Neuronal stem cell (in vitro differentiated cells): Measurements from ENCODE around the gene ABCC4.
"Not testable (repeated sequence)": the region's sequence is repeated elsewhere in the genome, so short reads cannot be mapped to it uniquely, and the experiment has no call there.

Experiments
- DNase-seq: peaks from one replicate; pipeline ENCODE4 v3.0.0-alpha.2; 2013; ENCODE audit warnings: low spot score
- H2AFZ ChIP-seq: one replicate; pipeline ENCODE4 v1.6.1; 2013; ENCODE audit warnings: mild to moderate bottlenecking, low read length, inconsistent platforms
- H2AK5ac ChIP-seq: 2 replicates; pipeline ENCODE4 v1.6.1; 2013; ENCODE audit warnings: low read depth, mild to moderate bottlenecking, inconsistent platforms, low read length, moderate library complexity, mixed read lengths
- H2BK120ac ChIP-seq: 2 replicates; pipeline ENCODE4 v1.6.1; 2013; ENCODE audit warnings: low read depth, mild to moderate bottlenecking, inconsistent platforms, low read length, moderate library complexity, mixed read lengths
- H2BK12ac ChIP-seq: one replicate; pipeline ENCODE4 v1.6.1; 2013; ENCODE audit warnings: low read length, inconsistent platforms
- H2BK15ac ChIP-seq: 2 replicates; pipeline ENCODE4 v1.6.1; 2013; ENCODE audit warnings: mild to moderate bottlenecking, low read length, inconsistent platforms, mixed read lengths
- H2BK5ac ChIP-seq: one replicate; pipeline ENCODE4 v1.6.1; 2013; ENCODE audit warnings: inconsistent platforms, mild to moderate bottlenecking, low read length, moderate library complexity
- H3K14ac ChIP-seq: one replicate; pipeline ENCODE4 v1.6.1; 2013; ENCODE audit warnings: low read length, inconsistent platforms
- H3K18ac ChIP-seq: 2 replicates; pipeline ENCODE4 v1.6.1; 2013; ENCODE audit warnings: low read length, inconsistent platforms
- H3K23ac ChIP-seq: 2 replicates; pipeline ENCODE4 v1.6.1; 2013; ENCODE audit warnings: low read depth, mild to moderate bottlenecking, mixed read lengths, low read length, inconsistent platforms; ENCODE audit not compliant: poor library complexity
- H3K27ac ChIP-seq: replicated peaks from 3 replicates; pipeline ENCODE4 v1.5.1; 2013; ENCODE audit warnings: low read length, inconsistent platforms
- H3K27me3 ChIP-seq, 3 experiments: 2 replicates each; pipeline ENCODE4 v1.6.1; 2013; ENCODE audit warnings: low read length in 3 of 3, mild to moderate bottlenecking in 2 of 3, inconsistent platforms in 1 of 3, low read depth in 1 of 3, mixed read lengths in 1 of 3, moderate library complexity in 1 of 3; ENCODE audit not compliant: control insufficient read depth in 3 of 3, insufficient read depth in 3 of 3
- H3K36me3 ChIP-seq, 2 donors: replicated peaks in 1 of 2; 2 replicates each; pipeline ENCODE4 v1.6.1; 2013; ENCODE audit warnings: low read length in 2 of 2; ENCODE audit not compliant: control insufficient read depth in 2 of 2, insufficient read depth in 2 of 2
- H3K4ac ChIP-seq: 2 replicates; pipeline ENCODE4 v1.6.1; 2013; ENCODE audit warnings: inconsistent platforms, mild to moderate bottlenecking, low read length, moderate library complexity
- H3K4me1 ChIP-seq, 2 donors: 1 replicate in 1 of 2; 2 replicates in 1 of 2; pipeline ENCODE4 v1.6.1; 2013; ENCODE audit warnings: low read length in 2 of 2, low read depth in 1 of 2; ENCODE audit not compliant: control insufficient read depth in 2 of 2, insufficient read depth in 1 of 2
- H3K4me2 ChIP-seq: one replicate; pipeline ENCODE4 v1.6.1; 2013; ENCODE audit warnings: mild to moderate bottlenecking, low read length, inconsistent platforms; ENCODE audit not compliant: insufficient read depth, poor library complexity, severe bottlenecking
- H3K4me3 ChIP-seq, 2 donors: 2 replicates each; pipeline ENCODE4 v1.5.1; 2013; ENCODE audit warnings: low read length in 2 of 2, mild to moderate bottlenecking in 2 of 2, inconsistent platforms in 1 of 2, moderate library complexity in 1 of 2
- H3K79me1 ChIP-seq: one replicate; pipeline ENCODE4 v1.6.1; 2013; ENCODE audit warnings: low read depth, mild to moderate bottlenecking, inconsistent platforms, low read length, moderate library complexity
- H3K9ac ChIP-seq: one replicate; pipeline ENCODE4 v1.6.1; 2013; ENCODE audit warnings: mild to moderate bottlenecking, low read depth, low read length, inconsistent platforms; ENCODE audit not compliant: poor library complexity
- H3K9me3 ChIP-seq, 2 donors: replicated peaks in 1 of 2; 2 replicates each; pipeline versions ENCODE3 to v1.6.1; 2013; ENCODE audit warnings: low read length in 2 of 2, mild to moderate bottlenecking in 2 of 2, inconsistent platforms in 1 of 2, low read depth in 1 of 2, mixed read lengths in 1 of 2, moderate library complexity in 1 of 2; ENCODE audit not compliant: control insufficient read depth in 2 of 2, insufficient read depth in 1 of 2
- H4K8ac ChIP-seq: one replicate; pipeline ENCODE4 v1.6.1; 2013; ENCODE audit warnings: low read depth, mild to moderate bottlenecking, inconsistent platforms, low read length, moderate library complexity
- H4K91ac ChIP-seq: one replicate; pipeline ENCODE4 v1.6.1; 2013; ENCODE audit warnings: low read length, low read depth, mild to moderate bottlenecking, inconsistent platforms; ENCODE audit not compliant: poor library complexity
- WGBS, 2 donors: extraction: QIAGEN DNeasy Blood & Tissue Kit; methylation state at CpG; one replicate each; pipeline ENCODE4 v1.1.7; 2013; ENCODE audit warnings: missing lambda C conversion rate in 2 of 2, mixed read lengths in 1 of 2; ENCODE audit not compliant: insufficient read length in 2 of 2, insufficient replicate concordance in 1 of 2; ENCODE audit errors: extremely low coverage in 2 of 2; 5-methylcytosine and 5-hydroxymethylcytosine counted together

ABCC4 gene

DNA sequence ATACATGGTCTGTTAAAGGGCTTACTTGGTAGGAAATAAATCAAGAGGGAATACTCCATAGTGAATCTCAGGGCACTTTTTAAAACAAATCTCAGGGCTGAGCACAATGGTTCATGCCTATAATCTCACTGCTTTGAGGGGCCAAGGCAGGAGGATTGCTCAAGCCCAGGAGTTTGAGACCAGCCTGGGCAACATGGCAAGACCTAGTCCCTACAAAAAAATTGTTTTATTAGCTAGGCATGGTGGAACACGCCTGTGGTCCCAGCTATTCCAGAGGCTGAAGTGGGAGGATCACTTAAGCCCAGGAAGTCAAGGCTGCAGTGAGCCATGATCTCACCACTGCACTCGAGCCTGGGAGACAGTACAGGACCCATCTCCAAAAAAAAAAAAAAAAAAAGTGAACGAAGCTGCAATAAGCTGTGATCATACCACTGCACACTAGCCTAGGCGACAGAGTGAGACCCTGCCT lies 25.2 kb downstream of the ABCC4 start:
- H2AFZ ChIP-seq, result no peak overlapping the region

GRCh38 chr13:95275322-95276036 lies 25.8 kb downstream of the ABCC4 start:
- Histone ChIP-seq H3K9ac (no peak overlapping the region), H2AK5ac (no peak overlapping the region), H3K14ac (no peak overlapping the region), H3K27me3 (no peaks in the 10 kb centered on the region), H3K4me1 (peaks cover 13% of the 10 kb centered on the region in 2 donors), H2BK5ac (no peak overlapping the region), H2BK15ac (no peak overlapping the region), H3K4me3 (no peak overlapping the region), H3K9me3 (no peaks in the 10 kb centered on the region), H2BK12ac (no peak overlapping the region), H3K36me3 (no peaks in the 10 kb centered on the region), H3K27ac (no peak overlapping the region), H3K4me2 (no peak overlapping the region), H3K4ac (no peak overlapping the region), H3K79me1 (peaks cover 4% of the 10 kb centered on the region), H2BK120ac (no peak overlapping the region), H2AFZ (no peak overlapping the region), H3K23ac (no peak overlapping the region), H4K91ac (no peak overlapping the region), H4K8ac (no peak overlapping the region), H3K18ac (no peak overlapping the region)
- WGBS, 2 donors, result no CpG with 5 or more reads among the region's 4 CpGs
- DNase-seq, result no peak

More for the DNA sequence above, 25.2 kb downstream of the ABCC4 start:
- Histone ChIP-seq H3K9me3 (no peaks in the 10 kb centered on the region), H2BK15ac (no peak overlapping the region), H2BK5ac (no peak overlapping the region), H3K9ac (no peak overlapping the region), H3K4me1 (peaks cover 12 to 13% of the 10 kb centered on the region in 2 donors), H2BK120ac (no peak overlapping the region), H3K79me1 (peaks cover 4% of the 10 kb centered on the region), H2AK5ac (no peak overlapping the region), H4K8ac (no peak overlapping the region), H3K36me3 (no peaks in the 10 kb centered on the region), H3K4me3 (no peak overlapping the region), H3K4ac (no peak overlapping the region), H4K91ac (no peak overlapping the region), H3K14ac (no peak overlapping the region), H3K27me3 (no peaks in the 10 kb centered on the region), H2BK12ac (no peak overlapping the region), H3K4me2 (no peak overlapping the region), H3K27ac (no peak overlapping the region), H3K18ac (no peak overlapping the region), H3K23ac (no peak overlapping the region)
- WGBS, 2 donors, result no CpG with 5 or more reads among the region's 4 CpGs
- DNase-seq, result no peak

- H4K8ac ChIP-seq, H3K27ac ChIP-seq, DNase-seq: not testable (repeated sequence)
These were observed 27.6 kb downstream of the ABCC4 start for GRCh38 chr13:95273592-95274132.

GRCh38 chr13:95272076-95272475 lies 29.2 kb downstream of the ABCC4 start:
- H3K23ac ChIP-seq, result not testable (repeated sequence)

More at GRCh38 chr13:95273592-95274132, 27.6 kb downstream of the ABCC4 start:
- not testable (repeated sequence) for H3K36me3 ChIP-seq, H2BK5ac ChIP-seq, H3K4me3 ChIP-seq, H3K4me2 ChIP-seq, H3K27me3 ChIP-seq, H2AK5ac ChIP-seq, H3K79me1 ChIP-seq, H2AFZ ChIP-seq, H3K18ac ChIP-seq, H3K14ac ChIP-seq, H3K9me3 ChIP-seq, H3K9ac ChIP-seq, H2BK15ac ChIP-seq, H3K4ac ChIP-seq, H2BK12ac ChIP-seq, H2BK120ac ChIP-seq, H4K91ac ChIP-seq, H3K23ac ChIP-seq
- peaks cover 9 to 11% of the 10 kb centered on the region in 2 donors for H3K4me1 ChIP-seq
- WGBS, 2 donors, result no CpG with 5 or more reads among the region's 12 CpGs

More at GRCh38 chr13:95272076-95272475, 29.2 kb downstream of the ABCC4 start:
- H3K9me3 ChIP-seq, H2AK5ac ChIP-seq, H3K4me3 ChIP-seq, H2BK5ac ChIP-seq, H2BK12ac ChIP-seq, H3K27me3 ChIP-seq, H3K18ac ChIP-seq, DNase-seq, H3K27ac ChIP-seq, H4K8ac ChIP-seq, H3K36me3 ChIP-seq, H2BK120ac ChIP-seq, H3K4ac ChIP-seq, H3K79me1 ChIP-seq, H3K4me1 ChIP-seq, H3K4me2 ChIP-seq, H3K9ac ChIP-seq, H4K91ac ChIP-seq, H3K14ac ChIP-seq, H2BK15ac ChIP-seq, H2AFZ ChIP-seq: not testable (repeated sequence)
- no CpG with 5 or more reads among the region's 7 CpGs for WGBS, 2 donors
